Astrocyte of the spinal cord (primary cell): ENCODE measurements around the gene DPYSL4.

Experiments
- DNase-seq: peaks from one replicate; pipeline ENCODE4 v3.0.0; 2011; ENCODE audit warnings: low read depth, low spot score
- H3K4me3 ChIP-seq: 2 replicates; pipeline ENCODE4 v1.5.1; 2011; ENCODE audit warnings: low read depth, mild to moderate bottlenecking, low read length, moderate library complexity
- CTCF ChIP-seq: IDR thresholded peaks from 2 replicates; pipeline ENCODE4 v1.5.1; 2012; ENCODE audit warnings: low read depth, mild to moderate bottlenecking, low read length, inconsistent platforms
- in situ Hi-C: cut with HindIII; loops from 2 replicates; pipeline ENCODE4 v1.10.0; 2017; ENCODE audit warnings: low sequenced_read_pairs

The DPYSL4 gene

GRCh38 chr10:132229096-132229495 is 42.3 kb downstream of the DPYSL4 start:
- in situ Hi-C loops, result no loop called here
- no peak for TF ChIP-seq CTCF
- H3K4me3 ChIP-seq, result no peak overlapping the region
- DNase-seq, result no peak

- H3K4me3 ChIP-seq, result no peak overlapping the region
- no peak for DNase-seq
- TF ChIP-seq CTCF, result no peak
- in situ Hi-C loops, result no loop called here
Measured at GRCh38 chr10:132229834-132230556, 43.2 kb downstream of the DPYSL4 start.

- DNase-seq, result no peak
- H3K4me3 ChIP-seq, result no peak overlapping the region
- no peak for TF ChIP-seq CTCF
- in situ Hi-C loops, result no loop called here
Measured at GRCh38 chr10:132230557-132231210, 43.9 kb downstream of the DPYSL4 start.

GRCh38 chr10:132231656-132232022 is 44.9 kb downstream of the DPYSL4 start:
- H3K4me3 ChIP-seq, result no peak overlapping the region
- no peak for DNase-seq
- TF ChIP-seq CTCF, result no peak
- in situ Hi-C loops, result no loop called here

- in situ Hi-C loops, result no loop called here
- no peak for DNase-seq
- no peak for TF ChIP-seq CTCF
- H3K4me3 ChIP-seq, result no peak overlapping the region
Measured at GRCh38 chr10:132232023-132232951, 45.5 kb downstream of the DPYSL4 start.

- in situ Hi-C loops, result no loop called here
- H3K4me3 ChIP-seq, result no peak overlapping the region
- TF ChIP-seq CTCF, result no peak
- DNase-seq, result no peak
Measured at GRCh38 chr10:132232981-132233380, 46.2 kb downstream of the DPYSL4 start.
